HuH-7 (cell line): ENCODE data around the gene HOXD11.

Experiments used
- DNase-seq: peaks from one replicate; pipeline ENCODE4 v3.0.0; 2011; ENCODE audit warnings: low spot score

HOXD11 gene

GRCh38 chr2:176093898-176094249 is 13.2 kb upstream of the HOXD11 start:
- DNase-seq, result no peak

DNA sequence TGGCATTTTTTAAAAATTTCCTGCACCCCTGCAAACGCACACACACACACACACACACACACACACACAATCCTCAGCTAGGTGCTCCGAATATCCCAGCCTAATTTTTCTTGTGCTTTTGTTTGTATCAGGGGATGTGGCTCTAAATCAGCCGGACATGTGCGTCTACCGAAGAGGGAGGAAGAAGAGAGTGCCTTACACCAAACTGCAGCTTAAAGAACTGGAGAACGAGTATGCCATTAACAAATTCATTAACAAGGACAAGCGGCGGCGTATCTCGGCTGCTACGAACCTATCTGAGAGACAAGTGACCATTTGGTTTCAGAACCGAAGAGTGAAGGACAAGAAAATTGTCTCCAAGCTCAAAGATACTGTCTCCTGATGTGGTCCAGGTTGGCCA is 12.7 kb upstream of the HOXD11 start:
- DNase-seq, result no peak

DNA sequence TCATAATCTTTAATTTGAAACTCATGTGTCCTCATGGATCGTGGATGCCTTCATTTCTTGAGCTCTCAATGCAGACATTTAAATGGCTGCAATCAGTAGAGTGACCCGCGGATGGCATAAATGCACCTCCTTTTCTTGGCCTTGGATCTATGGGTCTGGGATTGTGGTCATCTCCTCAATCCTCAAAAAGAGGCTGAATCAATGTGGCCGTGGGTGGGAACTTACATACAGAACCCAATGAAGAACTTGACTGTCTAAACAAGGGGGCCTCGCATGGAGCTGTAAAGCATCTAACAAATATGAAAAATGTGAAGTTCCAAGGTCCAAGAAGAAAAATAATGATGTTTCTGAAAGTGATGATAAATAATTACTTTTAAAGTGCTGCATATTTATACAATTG is 11.7 kb upstream of the HOXD11 start:
- no peak for DNase-seq

GRCh38 chr2:176096243-176096985 is 10.7 kb upstream of the HOXD11 start:
- DNase-seq, result no peak

GRCh38 chr2:176096986-176097819 is 9.9 kb upstream of the HOXD11 start:
- peak; percentile 96 for DNase-seq

GRCh38 chr2:176097820-176098365 is 9.2 kb upstream of the HOXD11 start:
- no peak for DNase-seq

DNA sequence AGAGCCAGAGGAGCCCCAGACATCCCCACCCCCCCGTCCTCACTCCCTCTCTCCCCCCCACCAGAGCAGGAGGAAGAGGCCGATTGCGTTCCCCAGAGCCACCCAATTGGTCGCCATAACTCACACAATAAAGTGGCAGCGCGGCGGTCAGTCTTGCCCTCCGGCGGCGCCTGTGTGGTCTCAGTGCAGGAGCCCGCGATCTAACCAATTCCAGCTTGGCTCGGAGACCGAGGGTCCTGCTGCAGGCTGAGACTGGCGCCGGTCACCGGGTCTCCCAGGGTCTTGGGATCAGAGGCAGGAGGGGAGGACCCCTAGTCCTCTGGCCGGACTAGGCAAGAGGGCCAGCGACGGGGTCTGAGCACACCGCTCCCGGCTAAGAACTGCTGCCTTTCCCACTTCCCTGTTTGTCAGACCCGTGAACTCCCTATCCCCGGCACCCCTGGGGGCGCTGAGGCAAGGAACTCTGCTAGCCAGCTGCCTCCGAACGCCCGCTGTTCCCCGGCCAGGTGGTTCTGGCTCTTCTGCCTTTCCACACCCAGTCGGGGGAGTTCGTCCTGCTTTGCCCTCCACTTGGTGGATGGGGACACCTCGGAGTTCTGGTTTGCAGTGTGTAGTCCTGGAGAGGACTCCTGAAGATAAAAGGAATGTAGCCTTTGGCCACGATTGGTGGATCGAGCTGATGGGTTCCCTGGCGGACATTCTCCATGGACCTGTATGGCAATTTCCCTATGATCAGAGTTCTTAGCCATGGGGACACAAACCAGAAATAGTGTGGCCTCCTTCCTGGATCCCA is 8.5 kb upstream of the HOXD11 start:
- no peak for DNase-seq

- no peak for DNase-seq
These were observed 7.8 kb upstream of the HOXD11 start for GRCh38 chr2:176099159-176099727.

DNA sequence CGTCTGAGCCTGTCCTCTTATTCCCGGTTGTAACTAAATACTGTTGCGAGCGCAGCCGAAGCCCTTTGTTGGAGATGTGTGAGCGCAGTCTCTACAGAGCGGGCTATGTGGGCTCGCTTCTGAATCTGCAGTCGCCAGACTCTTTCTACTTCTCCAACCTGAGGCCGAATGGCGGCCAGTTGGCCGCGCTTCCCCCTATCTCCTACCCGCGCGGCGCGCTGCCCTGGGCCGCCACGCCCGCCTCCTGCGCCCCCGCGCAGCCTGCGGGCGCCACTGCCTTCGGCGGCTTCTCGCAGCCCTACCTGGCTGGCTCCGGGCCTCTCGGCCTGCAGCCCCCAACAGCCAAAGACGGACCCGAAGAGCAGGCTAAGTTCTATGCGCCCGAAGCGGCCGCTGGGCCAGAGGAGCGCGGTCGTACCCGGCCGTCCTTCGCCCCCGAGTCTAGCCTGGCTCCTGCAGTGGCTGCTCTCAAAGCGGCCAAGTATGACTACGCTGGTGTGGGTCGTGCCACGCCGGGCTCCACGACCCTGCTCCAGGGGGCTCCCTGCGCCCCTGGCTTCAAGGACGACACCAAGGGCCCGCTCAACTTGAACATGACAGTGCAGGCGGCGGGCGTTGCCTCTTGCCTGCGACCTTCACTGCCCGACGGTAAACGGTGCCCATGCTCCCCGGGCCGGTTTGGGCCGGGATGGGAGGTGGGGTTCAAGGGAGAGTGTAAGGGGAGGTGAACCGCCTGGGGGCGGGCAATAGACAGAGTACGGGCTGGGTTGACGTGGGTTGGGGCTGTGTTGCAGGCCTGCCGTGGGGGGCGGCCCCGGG is 7.1 kb upstream of the HOXD11 start, which contains the start of gene HOXD12:
Gene HOXD12 (plus strand): TSS at position 68 of the 819 bp plus-strand sequence. CDS start 7 bp downstream, at position 75.
- DNase-seq, result no peak

DNA sequence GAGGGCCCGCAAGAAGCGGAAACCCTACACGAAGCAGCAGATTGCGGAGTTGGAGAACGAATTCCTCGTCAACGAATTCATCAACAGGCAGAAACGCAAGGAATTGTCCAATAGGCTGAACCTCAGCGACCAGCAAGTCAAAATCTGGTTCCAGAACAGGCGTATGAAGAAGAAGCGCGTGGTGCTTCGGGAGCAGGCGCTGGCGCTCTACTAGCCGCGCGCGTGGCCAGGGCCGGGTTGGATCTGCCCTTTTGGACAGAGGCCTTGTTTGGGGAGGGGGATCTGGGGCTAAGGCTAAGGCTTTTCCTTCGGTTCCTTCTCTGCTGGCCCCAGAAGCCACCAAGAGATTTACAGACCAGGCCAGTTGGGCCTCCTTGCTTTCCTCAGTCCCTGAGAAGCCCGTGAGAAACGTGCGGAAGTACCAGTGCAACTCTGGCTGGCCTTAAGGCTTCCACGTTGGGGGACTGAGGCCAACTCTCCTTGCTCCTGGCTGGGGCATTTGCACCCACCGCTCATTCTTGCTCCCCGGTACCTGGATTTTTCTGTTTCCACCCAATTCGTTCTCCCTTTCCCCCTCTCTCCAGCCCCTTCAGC is 6.4 kb upstream of the HOXD11 start:
- no peak for DNase-seq

- DNase-seq, result no peak
These were observed 5.8 kb upstream of the HOXD11 start for GRCh38 chr2:176101216-176101830.

- DNase-seq, result no peak
These were observed 5.2 kb upstream of the HOXD11 start for GRCh38 chr2:176101842-176102241.

DNA sequence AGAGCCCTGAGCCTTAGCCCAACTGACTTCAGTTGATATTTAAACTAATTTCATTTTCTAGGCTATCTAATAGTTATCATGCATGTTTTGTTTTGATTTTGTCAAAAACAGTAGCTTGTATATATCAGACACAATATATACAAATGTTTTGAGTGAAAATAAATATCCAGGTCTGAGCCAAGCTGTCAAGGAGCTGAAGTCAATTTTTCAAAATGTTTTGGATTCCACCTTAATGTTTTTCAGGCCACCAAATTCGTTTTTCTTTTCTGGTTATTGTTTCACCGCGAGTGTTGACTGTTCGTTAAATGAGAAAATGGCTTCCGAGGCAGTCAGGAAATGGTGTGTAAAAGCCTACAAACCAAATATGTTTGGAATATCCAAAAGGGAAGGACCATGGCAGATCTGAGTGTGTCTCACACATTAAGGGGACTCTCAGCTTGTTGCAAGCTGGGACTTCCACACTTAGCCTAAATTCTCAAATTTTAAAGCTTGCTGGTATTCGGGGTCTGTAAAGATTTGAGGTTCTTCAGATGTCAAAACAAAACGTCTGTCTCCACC is 4.7 kb upstream of the HOXD11 start:
- DNase-seq, result no peak

- DNase-seq, result no peak
These were observed 3.9 kb upstream of the HOXD11 start for GRCh38 chr2:176103194-176103593.

- no peak for DNase-seq
These were observed 3.3 kb upstream of the HOXD11 start for GRCh38 chr2:176103742-176104315.

DNA sequence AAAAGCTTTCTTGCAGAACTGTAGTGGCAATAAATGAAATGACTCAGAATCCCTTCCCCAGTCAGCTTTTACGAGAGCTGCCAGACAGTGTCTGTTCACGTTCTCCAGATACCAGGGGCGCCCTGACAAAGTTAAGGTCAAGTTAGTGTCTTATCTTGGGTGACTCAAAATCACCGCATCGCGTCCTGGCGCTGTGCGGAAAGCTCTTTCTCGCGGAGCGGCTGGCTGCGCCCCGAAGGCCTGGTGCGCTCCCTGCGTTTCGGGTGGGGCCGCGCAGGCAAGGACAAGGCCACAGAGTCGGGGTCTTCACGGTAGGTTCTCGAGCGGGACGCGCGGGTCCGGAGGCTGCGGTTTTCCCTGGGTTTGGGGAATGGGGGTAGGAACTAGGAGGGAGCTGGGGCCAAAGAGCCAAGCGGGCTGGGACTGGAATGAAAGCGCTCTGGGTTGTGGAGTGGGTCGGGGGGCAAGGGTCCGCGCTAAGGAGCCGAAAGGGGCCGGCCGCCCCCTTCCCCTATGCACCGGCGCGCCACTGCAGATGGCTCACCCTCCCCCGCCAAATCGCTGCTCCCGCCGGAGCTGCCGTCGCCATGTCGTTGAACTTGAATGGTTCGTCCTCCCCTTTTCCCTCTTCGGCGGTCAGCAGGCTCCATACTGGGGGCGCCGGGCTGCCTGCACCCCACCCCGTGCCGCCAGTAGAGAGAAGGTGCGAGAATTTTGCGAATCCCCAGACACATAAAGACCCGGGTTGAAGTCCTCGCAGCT is 2.6 kb upstream of the HOXD11 start:
- no peak for DNase-seq

DNA sequence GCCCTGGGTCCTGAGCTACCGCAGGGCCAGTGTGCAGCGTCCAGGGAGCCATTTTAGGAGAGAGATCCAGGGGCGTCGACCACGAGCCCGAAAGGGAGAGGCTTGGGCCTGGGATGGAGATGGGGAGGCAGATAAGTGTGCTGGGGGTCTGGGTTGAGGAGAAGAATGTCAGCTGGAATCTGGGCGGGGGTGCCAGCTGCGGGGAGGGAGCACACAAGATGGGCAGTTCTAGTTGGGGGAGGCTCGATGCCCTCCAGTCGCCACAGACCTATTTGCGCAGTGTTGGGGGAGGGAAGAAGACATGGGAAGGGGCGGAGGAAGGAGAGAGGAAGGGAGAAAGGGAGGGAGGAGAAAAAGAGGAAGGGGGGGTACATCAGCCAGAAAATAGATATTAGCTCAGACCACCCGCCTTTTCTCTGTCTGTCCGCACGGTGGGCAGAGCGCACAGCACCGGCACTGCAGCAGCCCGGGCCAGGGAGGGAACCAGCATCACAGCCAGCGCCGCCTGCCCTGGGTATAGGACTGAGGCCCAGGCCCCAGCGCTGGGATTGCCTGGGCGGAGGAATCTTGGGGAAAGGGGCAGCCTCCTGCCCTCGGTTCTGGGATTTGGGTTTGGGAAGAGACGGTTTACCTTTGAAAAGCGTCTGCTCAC is 1.9 kb upstream of the HOXD11 start:
- DNase-seq, result no peak
